ENCODE data around the gene SORL1-AS1.

DNA sequence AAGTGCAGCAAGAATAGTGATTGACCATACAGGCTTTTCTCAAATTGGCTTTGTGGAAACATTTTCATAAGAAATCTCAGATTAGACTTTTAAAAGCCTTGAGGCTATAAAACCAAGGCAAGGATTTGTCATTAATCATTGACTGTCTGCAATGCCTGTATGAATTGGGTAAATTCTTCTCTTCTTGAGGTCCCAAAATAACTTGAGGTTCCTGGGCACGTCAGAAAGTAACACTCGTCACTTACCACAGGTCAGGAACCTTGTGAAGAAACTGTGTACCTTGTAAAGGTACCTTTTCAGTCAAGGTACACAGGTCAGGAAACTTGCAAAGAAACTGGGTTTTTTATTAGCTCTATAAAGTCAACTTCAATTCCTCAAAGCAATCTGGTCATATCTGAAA is 43.9 kb downstream of the SORL1-AS1 start:
- TF ChIP-seq EZH2 (IDR thresholded peaks at IDR 0.05) (no peak), POLR2AphosphoS5 (IDR thresholded peaks at IDR 0.05; ENCODE audit: borderline replicate concordance, low read depth, low read length) (no peak), FOXP2 (optimal IDR thresholded peaks at IDR 0.05; ENCODE audit: control extremely low read depth, extremely low read length, insufficient read depth) (no peak)

Measured in SK-N-MC (cell line).